ENCODE results near the gene ORC3. TPM values are rescaled to one million over a fixed set of nuclear protein-coding genes. Genes with fewer than 3 reads are reported as not detected.
A peak's percentile ranks its signal among the peaks of the same experiment; 100 is the strongest.

The ORC3 gene
- total RNA-seq, 1 experiment from 2014 or later: 52.9 TPM

- Mint-ChIP-seq H3K27me3 (ENCODE audit: low read depth) (no peaks in the 10 kb centered on the region), H3K4me3 (no peak overlapping the region), H3K27ac (peak overlapping the region in 2 of 3 experiments; percentile 19 to 29; a peak in 3 of 7 replicates), H3K36me3 (ENCODE audit: insufficient read depth in 1 of 3, low read depth in 3 of 3) (peaks cover 15 to 58% (median 34%) of the 10 kb centered on the region in 3 experiments; a peak in 6 of 7 replicates), H3K4me1 (peaks cover 5 to 10% of the 10 kb centered on the region in 2 experiments; a peak in 3 of 4 replicates), H3K9me3 (no peaks in the 10 kb centered on the region)
- no CpG with 5 or more reads among the region's 1 CpG for WGBS (ENCODE audit: extremely low coverage, insufficient read length, low lambda C conversion rate)
- Histone ChIP-seq H3K27me3 (ENCODE audit: insufficient read depth, low read length) (no peaks in the 10 kb centered on the region), H2BK20ac (ENCODE audit: low read depth, low read length, poor library complexity, severe bottlenecking) (no peak overlapping the region), H3K23ac (ENCODE audit: insufficient read length, low read depth, low read length) (no peak overlapping the region), H4K91ac (ENCODE audit: insufficient read length, low read depth, low read length) (no peak overlapping the region), H3K27ac (ENCODE audit: insufficient read length, low read depth, low read length) (no peak overlapping the region), H2AFZ (ENCODE audit: low read length) (no peak overlapping the region), H3K14ac (ENCODE audit: insufficient read depth, low read length) (no peak overlapping the region), H3K18ac (ENCODE audit: insufficient read length, low read depth, low read length) (no peak overlapping the region), H4K5ac (ENCODE audit: insufficient read length, low read depth, low read length) (no peak overlapping the region), H3K56ac (ENCODE audit: insufficient read length, low read depth, low read length) (no peak overlapping the region), H3K4ac (ENCODE audit: low read depth, low read length) (no peak overlapping the region), H2BK15ac (ENCODE audit: low read depth, low read length) (no peak overlapping the region), H3K4me1 (ENCODE audit: insufficient read depth, low read length) (no peaks in the 10 kb centered on the region), H3K9me3 (ENCODE audit: control insufficient read depth, low read depth, low read length) (no peaks in the 10 kb centered on the region), H2BK5ac (ENCODE audit: insufficient read length, low read length) (no peak overlapping the region), H3K4me2 (ENCODE audit: insufficient read depth, insufficient read length, low read length) (no peak overlapping the region), H2BK120ac (ENCODE audit: low read depth, low read length, poor library complexity, severe bottlenecking) (no peak overlapping the region), H3K23me2 (ENCODE audit: insufficient read length, low read depth, low read length, poor library complexity, severe bottlenecking) (no peaks in the 10 kb centered on the region), H2AK5ac (ENCODE audit: insufficient read length, low read length) (no peak overlapping the region), H3K79me1 (ENCODE audit: insufficient read depth, low read depth, low read length, poor library complexity, severe bottlenecking) (peaks cover 2% of the 10 kb centered on the region), H4K8ac (replicated peaks; ENCODE audit: insufficient read length, low read depth, low read length) (no peak overlapping the region), H3K79me2 (ENCODE audit: insufficient read depth, low read length) (no peaks in the 10 kb centered on the region), H3K9ac (ENCODE audit: extremely low read depth, insufficient read length, low read length) (no peak overlapping the region), H2BK12ac (ENCODE audit: insufficient read length, low read depth, low read length) (no peak overlapping the region), H4K20me1 (ENCODE audit: control insufficient read depth, insufficient read depth, insufficient read length) (no peaks in the 10 kb centered on the region), H3T11ph (ENCODE audit: low read length) (no peak overlapping the region)
- TF ChIP-seq CTCF (conservative IDR thresholded peaks at IDR 0.05): no peak
- no peak for DNase-seq
These were observed 28.9 kb upstream of the ORC3 start for GRCh38 chr6:87561017-87561416.
